Parathyroid adenoma (tissue), 2 donors: ENCODE results near the gene IRF2BPL.

Experiments
- H2AFZ ChIP-seq: fragments of 300-600 bp; sonication (generic); one replicate; pipeline ENCODE4 v1.7.0; 2017; ENCODE audit warnings: antibody characterized with exemption, mild to moderate bottlenecking
- H3K27ac ChIP-seq: fragments of 300-600 bp; sonication (generic); one replicate; pipeline ENCODE4 v1.7.0; 2017
- H3K27me3 ChIP-seq: fragments of 300-600 bp; sonication (generic); one replicate; pipeline ENCODE4 v1.7.0; 2017; ENCODE audit warnings: low read length; ENCODE audit not compliant: control insufficient read depth, insufficient read depth
- H3K36me3 ChIP-seq: fragments of 300-600 bp; sonication (generic); one replicate; pipeline ENCODE4 v1.7.0; 2017; ENCODE audit warnings: low read length; ENCODE audit not compliant: control insufficient read depth, insufficient read depth
- H3K4me1 ChIP-seq: fragments of 300-600 bp; sonication (generic); one replicate; pipeline ENCODE4 v1.7.0; 2017; ENCODE audit warnings: control low read depth
- H3K4me2 ChIP-seq: fragments of 300-600 bp; sonication (generic); one replicate; pipeline ENCODE4 v1.7.0; 2017; ENCODE audit warnings: low read length
- H3K4me3 ChIP-seq: fragments of 300-600 bp; sonication (generic); one replicate; pipeline ENCODE4 v1.7.0; 2017; ENCODE audit warnings: low read depth, low read length
- H3K79me2 ChIP-seq: fragments of 300-600 bp; sonication (generic); one replicate; pipeline ENCODE4 v1.7.0; 2017; ENCODE audit warnings: control low read depth
- H3K9ac ChIP-seq: fragments of 300-600 bp; sonication (generic); one replicate; pipeline ENCODE4 v1.7.0; 2017; ENCODE audit warnings: mild to moderate bottlenecking
- H3K9me3 ChIP-seq: fragments of 300-600 bp; sonication (generic); one replicate; pipeline ENCODE4 v1.7.0; 2017; ENCODE audit warnings: low read length; ENCODE audit not compliant: control insufficient read depth
- CTCF ChIP-seq: fragments of 300-600 bp; sonication (generic); IDR thresholded peaks from one replicate; pipeline ENCODE4 v1.7.0; 2017; ENCODE audit warnings: antibody characterized with exemption, mild to moderate bottlenecking
- donor health status: primary hyperparathyroidism.

Gene IRF2BPL

GRCh38 chr14:77043984-77044485 lies 15.5 kb upstream of the IRF2BPL start:
- Histone ChIP-seq H3K4me1 (peaks cover 60% of the 10 kb centered on the region), H3K9ac (no peak overlapping the region), H3K4me2 (peak overlapping the region; percentile 15), H3K36me3 (no peaks in the 10 kb centered on the region), H3K9me3 (no peaks in the 10 kb centered on the region), H3K27me3 (no peaks in the 10 kb centered on the region), H2AFZ (peak overlapping the region; percentile 48), H3K79me2 (no peaks in the 10 kb centered on the region), H3K4me3 (no peak overlapping the region), H3K27ac (peak overlapping the region; percentile 94)
- no peak for TF ChIP-seq CTCF

DNA sequence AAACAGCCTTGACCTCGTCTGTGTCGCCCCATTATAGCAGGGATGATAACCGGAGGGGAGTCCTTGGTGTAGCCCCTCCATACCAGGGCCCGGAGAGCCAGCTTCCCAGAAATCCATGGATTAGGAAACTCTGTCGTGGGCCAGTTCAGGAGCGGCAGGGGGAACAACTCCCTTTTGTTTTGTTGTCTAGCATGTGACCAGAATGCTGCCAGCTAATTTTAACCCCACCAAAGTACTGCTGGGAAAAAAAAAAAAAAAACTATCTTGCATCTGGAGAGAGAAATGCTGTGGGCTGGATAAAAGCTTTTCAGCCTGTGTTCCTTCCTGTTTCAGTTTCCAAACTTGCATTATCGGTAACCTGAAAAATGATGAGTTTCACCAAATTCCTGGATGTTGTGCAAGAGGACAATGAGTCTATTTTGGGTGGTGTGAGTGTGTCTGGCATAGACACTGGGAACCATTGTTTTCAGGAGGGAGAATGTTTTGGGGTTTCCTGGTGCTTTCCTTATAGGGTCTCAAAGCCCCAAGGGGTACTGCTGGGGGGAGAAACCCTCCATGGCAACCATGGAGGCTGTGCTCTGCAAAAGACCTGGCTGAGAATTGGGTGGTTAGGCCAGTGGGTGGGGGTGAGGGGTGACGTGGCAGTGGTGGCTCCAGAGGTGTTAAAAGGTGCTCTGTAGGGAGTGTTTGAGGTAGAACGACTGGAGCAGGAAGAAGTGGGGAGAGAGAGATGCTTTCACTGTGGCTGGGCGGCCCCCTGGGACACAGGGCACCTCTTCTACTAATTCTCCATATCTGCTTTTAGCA lies 14.9 kb upstream of the IRF2BPL start:
- H3K9me3 ChIP-seq = no peaks in the 10 kb centered on the region
- no peak for TF ChIP-seq CTCF
- peak overlapping the region; percentile 48 for H2AFZ ChIP-seq
- H3K4me1 ChIP-seq = peaks cover 67% of the 10 kb centered on the region
- no peak overlapping the region for H3K9ac ChIP-seq
- no peaks in the 10 kb centered on the region for H3K36me3 ChIP-seq
- H3K79me2 ChIP-seq = no peaks in the 10 kb centered on the region
- peak overlapping the region; percentile 57 for H3K4me2 ChIP-seq
- no peak overlapping the region for H3K4me3 ChIP-seq
- H3K27ac ChIP-seq = peak overlapping the region; percentile 94
- H3K27me3 ChIP-seq = no peaks in the 10 kb centered on the region

DNA sequence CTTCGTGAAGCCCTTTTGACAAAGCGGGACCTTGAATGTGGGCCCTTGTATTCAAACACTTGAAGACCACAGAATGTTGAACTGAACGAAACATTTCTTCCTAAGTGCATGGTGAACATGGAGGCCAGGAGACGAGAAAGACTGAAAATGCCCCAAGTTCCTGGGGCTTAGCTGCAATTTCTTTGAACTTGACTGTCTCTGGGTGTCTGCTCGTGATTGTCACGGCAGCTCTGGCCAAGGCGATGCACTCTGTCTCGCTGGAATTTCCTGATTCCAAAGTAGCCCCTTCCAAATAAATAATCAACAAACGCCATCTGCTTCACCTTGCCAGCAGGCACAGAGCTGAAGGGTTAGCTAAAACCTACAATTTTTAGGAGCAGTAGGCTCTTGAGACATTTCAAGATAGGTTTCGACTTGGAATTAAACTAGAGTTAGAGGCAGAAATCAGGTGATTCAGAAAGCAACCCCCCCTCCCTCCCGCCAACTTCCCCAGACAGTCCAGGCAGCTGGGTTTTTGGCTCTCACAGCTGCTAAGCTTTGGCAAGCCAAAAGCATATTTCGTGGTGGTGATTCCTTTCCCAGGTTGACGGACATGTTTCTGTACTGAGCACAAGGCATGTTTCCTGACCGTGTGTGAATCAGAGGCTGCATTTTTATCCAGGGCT lies 13.5 kb upstream of the IRF2BPL start:
- H2AFZ ChIP-seq = peak overlapping the region; percentile 78
- no peak overlapping the region for H3K9ac ChIP-seq
- no peaks in the 10 kb centered on the region for H3K9me3 ChIP-seq
- peak overlapping the region; percentile 16 for H3K4me2 ChIP-seq
- H3K4me1 ChIP-seq = peaks cover 71% of the 10 kb centered on the region
- no peaks in the 10 kb centered on the region for H3K27me3 ChIP-seq
- no peaks in the 10 kb centered on the region for H3K79me2 ChIP-seq
- H3K4me3 ChIP-seq = no peak overlapping the region
- no peaks in the 10 kb centered on the region for H3K36me3 ChIP-seq
- no peak for TF ChIP-seq CTCF
- H3K27ac ChIP-seq = peak overlapping the region; percentile 94

DNA sequence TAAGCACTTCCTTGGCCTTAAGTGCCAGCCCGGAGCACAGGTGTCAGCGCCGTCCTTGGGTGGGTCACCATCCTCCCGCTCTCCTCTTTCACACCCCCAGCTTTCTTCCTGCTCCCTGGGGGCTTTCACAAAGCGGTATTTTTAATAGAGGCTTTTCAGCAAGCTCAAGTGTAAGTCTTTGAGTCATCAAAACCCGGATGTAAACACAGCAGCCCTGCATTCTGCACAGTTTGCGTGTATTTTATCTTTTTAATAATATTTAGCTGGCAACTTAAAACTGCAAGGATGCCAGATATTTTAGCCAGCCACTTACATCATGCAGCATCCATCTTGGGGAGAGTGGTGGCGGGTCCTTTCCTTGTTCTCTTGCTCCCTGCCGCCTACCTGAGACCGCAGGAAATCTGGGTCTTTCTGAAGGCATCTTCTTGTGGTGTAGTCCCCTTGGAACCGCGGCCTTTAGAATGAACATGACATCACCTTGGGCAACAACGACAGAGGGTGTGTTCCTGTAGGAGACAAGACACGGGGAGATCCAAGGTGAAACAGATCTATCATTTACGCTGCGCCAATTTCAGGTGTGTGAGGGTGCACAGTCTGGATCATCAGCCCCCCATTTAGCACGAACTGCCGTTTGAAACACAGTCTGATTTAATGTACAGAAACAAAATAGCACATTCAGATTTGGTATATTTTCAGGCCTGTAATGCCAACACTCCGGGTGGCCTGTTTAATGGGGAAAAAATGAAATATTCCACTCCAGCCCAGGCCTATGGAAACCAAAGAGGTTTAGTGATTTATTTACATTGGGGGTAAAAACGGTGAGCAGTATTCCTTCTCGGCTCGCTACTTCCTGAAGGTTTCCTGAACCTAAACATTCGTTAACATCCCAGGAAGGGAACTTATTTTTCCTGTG lies 12.5 kb upstream of the IRF2BPL start:
- peak overlapping the region; percentile 69 for H3K4me2 ChIP-seq
- no peaks in the 10 kb centered on the region for H3K36me3 ChIP-seq
- H3K4me3 ChIP-seq = peak overlapping the region; percentile 46
- H3K27ac ChIP-seq = peak overlapping the region; percentile 94
- TF ChIP-seq CTCF = no peak
- H2AFZ ChIP-seq = peak overlapping the region; percentile 78
- no peaks in the 10 kb centered on the region for H3K9me3 ChIP-seq
- H3K9ac ChIP-seq = no peak overlapping the region
- no peaks in the 10 kb centered on the region for H3K79me2 ChIP-seq
- no peaks in the 10 kb centered on the region for H3K27me3 ChIP-seq
- peaks cover 71% of the 10 kb centered on the region for H3K4me1 ChIP-seq
